Measurements from ENCODE around the gene TRIM59. TPM values are rescaled to one million over a fixed set of nuclear protein-coding genes. Genes with fewer than 3 reads are reported as not detected.

TRIM59 gene
- total RNA-seq, 4 donors from 2014 or later, result 0.13 to 0.55 (median 0.46) TPM

GRCh38 chr3:160473221-160473620, 23.6 kb upstream of the TRIM59 start:
- H3K27me3 ChIP-seq, result no peaks in the 10 kb centered on the region
- no peak for TF ChIP-seq POLR2A (IDR thresholded peaks at IDR 0.05)
- TF ChIP-seq, protein P1, sequence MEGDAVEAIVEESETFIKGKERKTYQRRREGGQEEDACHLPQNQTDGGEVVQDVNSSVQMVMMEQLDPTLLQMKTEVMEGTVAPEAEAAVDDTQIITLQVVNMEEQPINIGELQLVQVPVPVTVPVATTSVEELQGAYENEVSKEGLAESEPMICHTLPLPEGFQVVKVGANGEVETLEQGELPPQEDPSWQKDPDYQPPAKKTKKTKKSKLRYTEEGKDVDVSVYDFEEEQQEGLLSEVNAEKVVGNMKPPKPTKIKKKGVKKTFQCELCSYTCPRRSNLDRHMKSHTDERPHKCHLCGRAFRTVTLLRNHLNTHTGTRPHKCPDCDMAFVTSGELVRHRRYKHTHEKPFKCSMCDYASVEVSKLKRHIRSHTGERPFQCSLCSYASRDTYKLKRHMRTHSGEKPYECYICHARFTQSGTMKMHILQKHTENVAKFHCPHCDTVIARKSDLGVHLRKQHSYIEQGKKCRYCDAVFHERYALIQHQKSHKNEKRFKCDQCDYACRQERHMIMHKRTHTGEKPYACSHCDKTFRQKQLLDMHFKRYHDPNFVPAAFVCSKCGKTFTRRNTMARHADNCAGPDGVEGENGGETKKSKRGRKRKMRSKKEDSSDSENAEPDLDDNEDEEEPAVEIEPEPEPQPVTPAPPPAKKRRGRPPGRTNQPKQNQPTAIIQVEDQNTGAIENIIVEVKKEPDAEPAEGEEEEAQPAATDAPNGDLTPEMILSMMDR (IDR thresholded peaks at IDR 0.05 in 4 of 5, conservative IDR thresholded peaks at IDR 0.05 in 1 of 5), result no peak
- no peaks in the 10 kb centered on the region for H3K36me3 ChIP-seq
- H3K27ac ChIP-seq, result no peak overlapping the region
- no peaks in the 10 kb centered on the region for H3K4me1 ChIP-seq
- no peak for ATAC-seq
- intact Hi-C loops (cut with DNase I; ENCODE audit: low total_unique reads) (no loop called here), in situ Hi-C loops (cut with MboI; ENCODE audit: low sequenced_read_pairs in 4 of 4) (no loop called here)
- H3K9me3 ChIP-seq, result no peaks in the 10 kb centered on the region
- DNase-seq, result no peak
- no peak overlapping the region for H3K4me3 ChIP-seq

DNA sequence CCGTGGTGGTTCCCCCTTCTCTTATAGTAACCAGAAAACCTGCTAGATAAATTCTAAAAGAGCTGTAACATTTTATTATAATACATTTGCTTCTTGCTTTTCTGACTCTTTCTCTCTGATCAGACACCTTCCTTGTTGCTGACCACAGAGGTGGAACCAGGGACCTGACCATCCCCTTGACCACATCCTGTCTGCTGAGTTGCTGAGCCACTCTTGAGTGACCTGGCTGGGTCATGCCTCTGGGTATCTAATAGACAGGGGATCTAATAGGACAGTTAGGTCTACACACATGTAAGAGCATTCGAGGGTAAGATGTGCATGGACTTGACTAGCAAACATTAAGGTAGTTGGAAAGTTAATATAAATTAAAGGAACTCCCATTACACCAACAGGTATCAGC, 22.8 kb upstream of the TRIM59 start:
- no peak overlapping the region for H3K27ac ChIP-seq
- H3K9me3 ChIP-seq, result no peaks in the 10 kb centered on the region
- ATAC-seq, result no peak
- H3K4me3 ChIP-seq, result no peak overlapping the region
- intact Hi-C loops (cut with DNase I; ENCODE audit: low total_unique reads) (no loop called here), in situ Hi-C loops (cut with MboI; ENCODE audit: low sequenced_read_pairs in 4 of 4) (no loop called here)
- no peaks in the 10 kb centered on the region for H3K27me3 ChIP-seq
- no peak for TF ChIP-seq POLR2A (IDR thresholded peaks at IDR 0.05)
- H3K4me1 ChIP-seq, result no peaks in the 10 kb centered on the region
- no peak for DNase-seq
- H3K36me3 ChIP-seq, result no peaks in the 10 kb centered on the region

- DNase-seq, result no peak
- ATAC-seq, result no peak
- H3K4me1 ChIP-seq, result no peaks in the 10 kb centered on the region
- no peaks in the 10 kb centered on the region for H3K36me3 ChIP-seq
- no peak overlapping the region for H3K4me3 ChIP-seq
- in situ Hi-C loops (cut with MboI; ENCODE audit: low sequenced_read_pairs in 4 of 4), result no loop called here
- TF ChIP-seq, protein P1 (IDR thresholded peaks at IDR 0.05 in 4 of 5, conservative IDR thresholded peaks at IDR 0.05 in 1 of 5), result no peak
- TF ChIP-seq POLR2A (IDR thresholded peaks at IDR 0.05), result no peak
- no peak overlapping the region for H3K27ac ChIP-seq
- no peaks in the 10 kb centered on the region for H3K27me3 ChIP-seq
- no peaks in the 10 kb centered on the region for H3K9me3 ChIP-seq
- intact Hi-C loops (cut with DNase I; ENCODE audit: low total_unique reads), result no loop called here
Measured at GRCh38 chr3:160471892-160472291, 22.3 kb upstream of the TRIM59 start.

- TF ChIP-seq POLR2A (IDR thresholded peaks at IDR 0.05), result no peak
- TF ChIP-seq, protein P1 (IDR thresholded peaks at IDR 0.05 in 4 of 5, conservative IDR thresholded peaks at IDR 0.05 in 1 of 5), result no peak
- Histone ChIP-seq H3K4me1 (no peaks in the 10 kb centered on the region), H3K27ac (no peak overlapping the region), H3K4me3 (no peak overlapping the region), H3K36me3 (no peaks in the 10 kb centered on the region), H3K9me3 (no peaks in the 10 kb centered on the region), H3K27me3 (no peaks in the 10 kb centered on the region)
- in situ Hi-C loops (cut with MboI; ENCODE audit: low sequenced_read_pairs in 4 of 4) (no loop called here), intact Hi-C loops (cut with DNase I; ENCODE audit: low total_unique reads) (no loop called here)
- DNase-seq (no peak), ATAC-seq (no peak)
Measured at GRCh38 chr3:160470181-160470580, 20.6 kb upstream of the TRIM59 start.

- in situ Hi-C loops (cut with MboI; ENCODE audit: low sequenced_read_pairs in 4 of 4) (no loop called here), intact Hi-C loops (cut with DNase I; ENCODE audit: low total_unique reads) (no loop called here)
- DNase-seq (no peak), ATAC-seq (no peak)
- Histone ChIP-seq H3K27me3 (no peaks in the 10 kb centered on the region), H3K27ac (no peak overlapping the region), H3K36me3 (no peaks in the 10 kb centered on the region), H3K4me3 (no peak overlapping the region), H3K9me3 (no peaks in the 10 kb centered on the region), H3K4me1 (no peaks in the 10 kb centered on the region)
- no peak for TF ChIP-seq POLR2A (IDR thresholded peaks at IDR 0.05)
- TF ChIP-seq, protein P1 (IDR thresholded peaks at IDR 0.05 in 4 of 5, conservative IDR thresholded peaks at IDR 0.05 in 1 of 5), result no peak
Measured at GRCh38 chr3:160464971-160465370, 15.4 kb upstream of the TRIM59 start.

Measured in gastrocnemius medialis (tissue), 4 donors.